ENCODE results near the gene QPCTL. TPM values are rescaled to one million over a fixed set of nuclear protein-coding genes. Genes with fewer than 3 reads are reported as not detected.
A peak's percentile ranks its signal among the peaks of the same experiment; 100 is the strongest.
"Not testable (repeated sequence)": the region's sequence is repeated elsewhere in the genome, so short reads cannot be mapped to it uniquely, and the experiment has no call there.

QPCTL gene
- total and polyA plus RNA-seq, 2 donors = 2.4 to 7.0 TPM

- Histone ChIP-seq H3K4me1 (ENCODE audit: insufficient read depth) (no peaks in the 10 kb centered on the region), H3K4me3 (ENCODE audit: low read depth, low read length) (peak overlapping the region; percentile 49), H3K36me3 (ENCODE audit: insufficient read depth) (peaks cover 1% of the 10 kb centered on the region), H3K27ac (ENCODE audit: low read depth) (peak overlapping the region; percentile 70)
- under 1% methylated on average over 51 of the region's 51 CpGs for WGBS
- DNase-seq (ENCODE audit: extremely low spot score) = peak; percentile 97
Measured at GRCh38 chr19:45717131-45717982, 24.9 kb downstream of the QPCTL start.

GRCh38 chr19:45717983-45718650 is 25.7 kb downstream of the QPCTL start:
- Histone ChIP-seq H3K4me3 (ENCODE audit: low read depth, low read length) (peak overlapping the region; percentile 32), H3K27ac (ENCODE audit: low read depth) (peak overlapping the region; percentile 70), H3K4me1 (ENCODE audit: insufficient read depth) (no peaks in the 10 kb centered on the region), H3K36me3 (ENCODE audit: insufficient read depth) (no peaks in the 10 kb centered on the region)
- no peak for DNase-seq (ENCODE audit: extremely low spot score)
- WGBS = 58% methylated on average over 12 of the region's 12 CpGs

- DNase-seq (ENCODE audit: extremely low spot score); H3K36me3 ChIP-seq (ENCODE audit: insufficient read depth); H3K27ac ChIP-seq (ENCODE audit: low read depth); H3K4me3 ChIP-seq (ENCODE audit: low read depth, low read length); H3K4me1 ChIP-seq (ENCODE audit: insufficient read depth): not testable (repeated sequence)
- 99% methylated on average over 11 of the region's 11 CpGs for WGBS
Measured at GRCh38 chr19:45720065-45720464, 27.6 kb downstream of the QPCTL start.

- H3K36me3 ChIP-seq (ENCODE audit: insufficient read depth); H3K4me3 ChIP-seq (ENCODE audit: low read depth, low read length); H3K27ac ChIP-seq (ENCODE audit: low read depth); H3K4me1 ChIP-seq (ENCODE audit: insufficient read depth); DNase-seq (ENCODE audit: extremely low spot score): not testable (repeated sequence)
- WGBS = 94% methylated on average over 18 of the region's 18 CpGs
Measured at GRCh38 chr19:45728683-45729082, 36.2 kb downstream of the QPCTL start.

GRCh38 chr19:45729800-45730290 is 37.4 kb downstream of the QPCTL start:
- DNase-seq (ENCODE audit: extremely low spot score) = no peak
- WGBS = 12% methylated on average over 10 of the region's 10 CpGs
- Histone ChIP-seq H3K36me3 (ENCODE audit: insufficient read depth) (no peaks in the 10 kb centered on the region), H3K4me3 (ENCODE audit: low read depth, low read length) (peak overlapping the region; percentile 81), H3K27ac (ENCODE audit: low read depth) (no peak overlapping the region), H3K4me1 (ENCODE audit: insufficient read depth) (no peaks in the 10 kb centered on the region)

- DNase-seq (ENCODE audit: extremely low spot score) = peak; percentile 97
- 1% methylated on average over 48 of the region's 48 CpGs for WGBS
- Histone ChIP-seq H3K4me3 (ENCODE audit: low read depth, low read length) (peak within 1 kb of the TSS; percentile 81), H3K4me1 (ENCODE audit: insufficient read depth) (no peaks in the 10 kb centered on the region), H3K36me3 (ENCODE audit: insufficient read depth) (no peaks in the 10 kb centered on the region), H3K27ac (ENCODE audit: low read depth) (no peak within 1 kb of the TSS)
Measured at GRCh38 chr19:45730368-45731288, 38.2 kb downstream of the QPCTL start, which contains the start of gene FBXO46. TSS of gene FBXO46 (minus strand) at chr19:45730896. CDS start at chr19:45713495, 17,401 bp downstream.

GRCh38 chr19:45733160-45733810 is 40.8 kb downstream of the QPCTL start, which contains the start of gene MEIOSIN:
TSS of gene MEIOSIN (plus strand) at chr19:45733439. CDS start at chr19:45735377, 1,938 bp downstream.
- no peak for DNase-seq (ENCODE audit: extremely low spot score)

GRCh38 chr19:45739498-45740439 is 47.3 kb downstream of the QPCTL start:
- no peak overlapping the region for H3K27ac ChIP-seq (ENCODE audit: low read depth)
- DNase-seq (ENCODE audit: extremely low spot score) = no peak
- no peak overlapping the region for H3K4me3 ChIP-seq (ENCODE audit: low read depth, low read length)
- no peaks in the 10 kb centered on the region for H3K4me1 ChIP-seq (ENCODE audit: insufficient read depth)
- H3K36me3 ChIP-seq (ENCODE audit: insufficient read depth) = no peaks in the 10 kb centered on the region
- WGBS = 86% methylated on average over 10 of the region's 10 CpGs

More at GRCh38 chr19:45733160-45733810, 40.8 kb downstream of the QPCTL start, which contains the start of gene MEIOSIN:
- 91% methylated on average over 59 of the region's 59 CpGs for WGBS
- Histone ChIP-seq H3K4me3 (ENCODE audit: low read depth, low read length) (no peak within 1 kb of the TSS), H3K36me3 (ENCODE audit: insufficient read depth) (no peaks in the 10 kb centered on the region), H3K4me1 (ENCODE audit: insufficient read depth) (no peaks in the 10 kb centered on the region), H3K27ac (ENCODE audit: low read depth) (no peak within 1 kb of the TSS)

- no peak for DNase-seq (ENCODE audit: extremely low spot score)
- 61% methylated on average over 4 of the region's 4 CpGs for WGBS
- Histone ChIP-seq H3K4me3 (ENCODE audit: low read depth, low read length) (no peak overlapping the region), H3K36me3 (ENCODE audit: insufficient read depth) (no peaks in the 10 kb centered on the region), H3K27ac (ENCODE audit: low read depth) (no peak overlapping the region), H3K4me1 (ENCODE audit: insufficient read depth) (no peaks in the 10 kb centered on the region)
Measured at GRCh38 chr19:45742969-45743368, 50.5 kb downstream of the QPCTL start.

- WGBS = 85% methylated on average over 6 of the region's 6 CpGs
- no peaks in the 10 kb centered on the region for H3K36me3 ChIP-seq (ENCODE audit: insufficient read depth)
- DNase-seq (ENCODE audit: extremely low spot score) = no peak
- no peak overlapping the region for H3K27ac ChIP-seq (ENCODE audit: low read depth)
- H3K4me3 ChIP-seq (ENCODE audit: low read depth, low read length) = no peak overlapping the region
- no peaks in the 10 kb centered on the region for H3K4me1 ChIP-seq (ENCODE audit: insufficient read depth)
Measured at GRCh38 chr19:45745606-45746005, 53.1 kb downstream of the QPCTL start.

- 70% methylated on average over 5 of the region's 5 CpGs for WGBS
- Histone ChIP-seq H3K27ac (ENCODE audit: low read depth) (no peak overlapping the region), H3K4me3 (ENCODE audit: low read depth, low read length) (no peak overlapping the region), H3K36me3 (ENCODE audit: insufficient read depth) (no peaks in the 10 kb centered on the region), H3K4me1 (ENCODE audit: insufficient read depth) (no peaks in the 10 kb centered on the region)
- no peak for DNase-seq (ENCODE audit: extremely low spot score)
Measured at GRCh38 chr19:45746866-45747265, 54.4 kb downstream of the QPCTL start.

- 75% methylated on average over 5 of the region's 5 CpGs for WGBS
- no peak for DNase-seq (ENCODE audit: extremely low spot score)
- H3K27ac ChIP-seq (ENCODE audit: low read depth) = no peak overlapping the region
- no peaks in the 10 kb centered on the region for H3K4me1 ChIP-seq (ENCODE audit: insufficient read depth)
- H3K4me3 ChIP-seq (ENCODE audit: low read depth, low read length) = no peak overlapping the region
- H3K36me3 ChIP-seq (ENCODE audit: insufficient read depth) = no peaks in the 10 kb centered on the region
Measured at GRCh38 chr19:45747513-45747912, 55.0 kb downstream of the QPCTL start.
